ENCODE data around the gene SAMD4A.

- no peak for TF ChIP-seq CTCF (IDR thresholded peaks at IDR 0.05; ENCODE audit: insufficient read depth, low read length)
- TF ChIP-seq POLR2AphosphoS5 (IDR thresholded peaks at IDR 0.05; ENCODE audit: low read depth): no peak
- no peak for TF ChIP-seq SPI1 (IDR thresholded peaks at IDR 0.05; ENCODE audit: borderline replicate concordance, low read depth)
- TF ChIP-seq, protein P1, sequence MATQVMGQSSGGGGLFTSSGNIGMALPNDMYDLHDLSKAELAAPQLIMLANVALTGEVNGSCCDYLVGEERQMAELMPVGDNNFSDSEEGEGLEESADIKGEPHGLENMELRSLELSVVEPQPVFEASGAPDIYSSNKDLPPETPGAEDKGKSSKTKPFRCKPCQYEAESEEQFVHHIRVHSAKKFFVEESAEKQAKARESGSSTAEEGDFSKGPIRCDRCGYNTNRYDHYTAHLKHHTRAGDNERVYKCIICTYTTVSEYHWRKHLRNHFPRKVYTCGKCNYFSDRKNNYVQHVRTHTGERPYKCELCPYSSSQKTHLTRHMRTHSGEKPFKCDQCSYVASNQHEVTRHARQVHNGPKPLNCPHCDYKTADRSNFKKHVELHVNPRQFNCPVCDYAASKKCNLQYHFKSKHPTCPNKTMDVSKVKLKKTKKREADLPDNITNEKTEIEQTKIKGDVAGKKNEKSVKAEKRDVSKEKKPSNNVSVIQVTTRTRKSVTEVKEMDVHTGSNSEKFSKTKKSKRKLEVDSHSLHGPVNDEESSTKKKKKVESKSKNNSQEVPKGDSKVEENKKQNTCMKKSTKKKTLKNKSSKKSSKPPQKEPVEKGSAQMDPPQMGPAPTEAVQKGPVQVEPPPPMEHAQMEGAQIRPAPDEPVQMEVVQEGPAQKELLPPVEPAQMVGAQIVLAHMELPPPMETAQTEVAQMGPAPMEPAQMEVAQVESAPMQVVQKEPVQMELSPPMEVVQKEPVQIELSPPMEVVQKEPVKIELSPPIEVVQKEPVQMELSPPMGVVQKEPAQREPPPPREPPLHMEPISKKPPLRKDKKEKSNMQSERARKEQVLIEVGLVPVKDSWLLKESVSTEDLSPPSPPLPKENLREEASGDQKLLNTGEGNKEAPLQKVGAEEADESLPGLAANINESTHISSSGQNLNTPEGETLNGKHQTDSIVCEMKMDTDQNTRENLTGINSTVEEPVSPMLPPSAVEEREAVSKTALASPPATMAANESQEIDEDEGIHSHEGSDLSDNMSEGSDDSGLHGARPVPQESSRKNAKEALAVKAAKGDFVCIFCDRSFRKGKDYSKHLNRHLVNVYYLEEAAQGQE (IDR thresholded peaks at IDR 0.05; ENCODE audit: insufficient replicate concordance, low read depth): no peak
Measured at GRCh38 chr14:54574528-54574927, 7.6 kb downstream of the SAMD4A start.

All from HL-60 (cell line).